Tibial nerve (tissue), 4 donors: Measurements from ENCODE around the gene OR4D1. TPM values are rescaled to one million over a fixed set of nuclear protein-coding genes. Genes with fewer than 3 reads are reported as not detected.

Experiments
- DNase-seq, 2 donors: peaks; one replicate each; pipeline ENCODE4 v3.0.0-alpha.2; 2019; ENCODE audit warnings: low spot score in 2 of 2
- H3K27ac ChIP-seq, 4 donors: fragments of 200-600 bp; sonication (generic) in 3 of 4; one replicate each; pipeline ENCODE4 v1.5.1; 2017 to 2019; ENCODE audit warnings: mild to moderate bottlenecking in 1 of 4
- H3K27me3 ChIP-seq, 2 donors: fragments of 200-600 bp; sonication (generic) in 1 of 2; one replicate each; pipeline versions ENCODE4 v1.5.1 to v1.6.0; 2017 to 2019
- H3K36me3 ChIP-seq, 3 donors: fragments of 200-600 bp; sonication (generic); one replicate each; pipeline ENCODE4 v1.5.1; 2018 to 2019
- H3K4me1 ChIP-seq, 4 donors: fragments of 200-600 bp; sonication (generic) in 3 of 4; one replicate each; pipeline ENCODE4 v1.5.1; 2017 to 2019
- H3K4me3 ChIP-seq, 4 donors: fragments of 200-600 bp; sonication (generic) in 3 of 4; one replicate each; pipeline ENCODE4 v1.5.1; 2017 to 2019; ENCODE audit warnings: mild to moderate bottlenecking in 1 of 4, moderate library complexity in 1 of 4
- H3K9me3 ChIP-seq, 4 donors: fragments of 200-600 bp; sonication (generic) in 3 of 4; one replicate each; pipeline ENCODE4 v1.5.1; 2017 to 2019
- EP300 ChIP-seq, 2 donors: sonication (generic); formaldehyde crosslinking; IDR thresholded peaks; one replicate each; pipeline ENCODE4 v1.6.1; 2017; ENCODE audit warnings: antibody characterized with exemption in 2 of 2, mild to moderate bottlenecking in 1 of 2
- POLR2A ChIP-seq, 2 donors: fragments of 450-650 bp; IDR thresholded peaks; one replicate each; pipeline ENCODE4 v1.6.1; 2017; ENCODE audit warnings: antibody characterized with exemption in 2 of 2, mild to moderate bottlenecking in 2 of 2, moderate library complexity in 2 of 2
- WGBS, 2 donors: methylation state at CpG; one replicate each; pipeline ENCODE4 v1.1.5; 2018; 5-methylcytosine and 5-hydroxymethylcytosine counted together
- total RNA-seq, 4 donors: library from RNA; depleted of rRNA; stranded (reverse); fragments of >200 nt; gene quantifications; one replicate each; pipeline ENCODE4 v1.1.0, GENCODE V29; 2016
- TF ChIP-seq, protein P1 (sequence below), 5 experiments: fragments of 200-600 bp in 3 of 5; fragments of 450-650 bp in 2 of 5; sonication (generic) in 3 of 5; IDR thresholded peaks; one replicate each; pipeline ENCODE4 v1.5.1; 2016 to 2019; ENCODE audit warnings: antibody characterized with exemption in 5 of 5, mild to moderate bottlenecking in 3 of 5, moderate library complexity in 2 of 5

OR4D1 gene
- total RNA-seq, 4 donors from 2014 or later, result not detected

DNA sequence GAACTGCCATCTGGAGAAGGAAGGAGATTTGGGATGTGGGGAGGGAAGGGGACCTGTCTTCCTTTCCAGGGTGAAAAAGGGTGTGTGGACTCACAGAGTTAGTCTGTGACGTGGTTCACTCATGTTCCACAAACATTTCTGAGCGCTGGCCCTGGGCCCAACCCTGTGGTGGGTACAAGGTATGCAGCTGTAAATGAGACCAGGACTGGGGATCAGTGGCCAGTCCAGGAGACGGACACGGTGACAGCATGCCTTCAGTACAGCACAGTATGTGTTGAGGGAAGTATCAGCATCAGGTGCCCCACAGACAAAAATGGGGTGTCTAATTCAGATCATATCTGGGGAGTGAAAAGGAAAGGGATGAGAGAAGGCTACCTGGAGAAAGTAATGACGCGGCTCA is 38.9 kb downstream of the OR4D1 start:
- no peak for TF ChIP-seq POLR2A (IDR thresholded peaks at IDR 0.05)
- no peak for TF ChIP-seq EP300 (IDR thresholded peaks at IDR 0.05)
- TF ChIP-seq, protein P1, sequence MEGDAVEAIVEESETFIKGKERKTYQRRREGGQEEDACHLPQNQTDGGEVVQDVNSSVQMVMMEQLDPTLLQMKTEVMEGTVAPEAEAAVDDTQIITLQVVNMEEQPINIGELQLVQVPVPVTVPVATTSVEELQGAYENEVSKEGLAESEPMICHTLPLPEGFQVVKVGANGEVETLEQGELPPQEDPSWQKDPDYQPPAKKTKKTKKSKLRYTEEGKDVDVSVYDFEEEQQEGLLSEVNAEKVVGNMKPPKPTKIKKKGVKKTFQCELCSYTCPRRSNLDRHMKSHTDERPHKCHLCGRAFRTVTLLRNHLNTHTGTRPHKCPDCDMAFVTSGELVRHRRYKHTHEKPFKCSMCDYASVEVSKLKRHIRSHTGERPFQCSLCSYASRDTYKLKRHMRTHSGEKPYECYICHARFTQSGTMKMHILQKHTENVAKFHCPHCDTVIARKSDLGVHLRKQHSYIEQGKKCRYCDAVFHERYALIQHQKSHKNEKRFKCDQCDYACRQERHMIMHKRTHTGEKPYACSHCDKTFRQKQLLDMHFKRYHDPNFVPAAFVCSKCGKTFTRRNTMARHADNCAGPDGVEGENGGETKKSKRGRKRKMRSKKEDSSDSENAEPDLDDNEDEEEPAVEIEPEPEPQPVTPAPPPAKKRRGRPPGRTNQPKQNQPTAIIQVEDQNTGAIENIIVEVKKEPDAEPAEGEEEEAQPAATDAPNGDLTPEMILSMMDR (IDR thresholded peaks at IDR 0.05), result no peak
- H3K4me3 ChIP-seq, result no peak overlapping the region
- no peaks in the 10 kb centered on the region for H3K9me3 ChIP-seq
- no peaks in the 10 kb centered on the region for H3K36me3 ChIP-seq
- H3K27me3 ChIP-seq, result peaks cover 0 to 9% of the 10 kb centered on the region in 2 donors
- WGBS, 2 donors, result 90 to 93% methylated on average over 6 of the region's 6 CpGs
- no peaks in the 10 kb centered on the region for H3K4me1 ChIP-seq
- H3K27ac ChIP-seq, result no peak overlapping the region
- DNase-seq, result no peak

DNA sequence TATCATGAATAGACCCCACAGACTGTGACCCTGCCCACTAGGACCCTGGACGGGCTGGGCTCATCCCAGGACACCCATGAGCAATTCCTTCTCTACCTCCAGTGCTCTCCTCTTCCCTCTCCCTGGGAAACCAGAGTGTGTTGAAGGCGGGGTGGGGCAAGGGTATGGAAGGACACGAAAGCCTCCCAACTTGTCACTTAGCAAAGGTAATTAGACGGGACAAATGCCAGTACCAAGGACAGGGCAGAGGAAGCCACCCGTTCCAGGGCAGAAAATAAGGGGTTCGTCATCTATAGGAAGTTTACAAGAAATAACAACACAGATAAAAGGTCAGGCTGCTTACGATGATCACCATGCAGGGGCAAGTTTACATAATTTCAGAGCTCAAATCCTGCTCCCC is 39.5 kb downstream of the OR4D1 start:
- Histone ChIP-seq H3K27me3 (peaks cover 0 to 15% of the 10 kb centered on the region in 2 donors), H3K36me3 (no peaks in the 10 kb centered on the region), H3K4me1 (no peaks in the 10 kb centered on the region), H3K27ac (no peak overlapping the region), H3K9me3 (no peaks in the 10 kb centered on the region), H3K4me3 (no peak overlapping the region)
- DNase-seq, result no peak
- TF ChIP-seq POLR2A (IDR thresholded peaks at IDR 0.05) (no peak), EP300 (IDR thresholded peaks at IDR 0.05) (no peak)
- TF ChIP-seq, protein P1 (IDR thresholded peaks at IDR 0.05), result no peak
- WGBS, 2 donors, result 48 to 57% methylated on average over 7 of the region's 7 CpGs

DNA sequence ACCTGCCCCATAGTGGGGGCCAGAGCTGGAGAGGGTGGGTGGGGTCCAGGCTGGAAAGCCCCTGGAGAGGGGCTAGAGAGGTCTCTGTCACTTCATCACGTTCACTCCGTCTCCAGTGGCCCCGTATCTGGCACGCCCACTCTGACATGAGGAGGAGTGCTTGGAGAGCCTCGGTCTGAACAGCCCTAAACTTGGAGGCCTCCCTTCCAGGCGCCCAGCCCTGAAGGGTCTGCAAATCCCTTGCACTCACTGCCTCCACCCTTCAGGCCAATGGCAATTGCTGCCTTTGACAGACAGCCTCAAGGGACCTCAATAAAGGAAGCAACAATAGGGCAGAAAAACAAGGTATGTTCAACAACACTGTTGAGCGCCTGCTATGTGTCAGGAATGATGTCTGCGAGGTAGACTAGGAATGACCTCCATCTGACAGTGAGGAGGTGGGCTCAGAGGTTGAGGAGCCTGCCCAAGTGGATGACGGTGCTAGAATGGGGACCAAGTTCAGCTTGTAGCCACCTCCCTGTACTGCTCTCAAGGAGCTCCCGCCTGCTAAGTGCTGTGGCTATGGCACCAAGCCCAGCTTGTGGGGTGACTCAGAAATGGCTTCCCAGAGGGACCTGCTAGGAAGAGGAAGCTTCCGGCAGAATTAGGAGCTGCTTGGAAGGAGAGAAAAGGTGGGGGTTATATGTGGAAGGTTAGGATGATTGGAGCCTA is 41.4 kb downstream of the OR4D1 start:
- Histone ChIP-seq H3K27me3 (peaks cover 0 to 16% of the 10 kb centered on the region in 2 donors), H3K9me3 (no peaks in the 10 kb centered on the region), H3K4me1 (no peaks in the 10 kb centered on the region), H3K27ac (no peak overlapping the region), H3K36me3 (no peaks in the 10 kb centered on the region), H3K4me3 (no peak overlapping the region)
- peak in 1 of 2 donors; percentile 12 for DNase-seq
- TF ChIP-seq, protein P1 (IDR thresholded peaks at IDR 0.05), result no peak
- TF ChIP-seq POLR2A (IDR thresholded peaks at IDR 0.05) (no peak), EP300 (IDR thresholded peaks at IDR 0.05) (no peak)
- WGBS, 2 donors, result 66% methylated on average over 11 of the region's 11 CpGs

DNA sequence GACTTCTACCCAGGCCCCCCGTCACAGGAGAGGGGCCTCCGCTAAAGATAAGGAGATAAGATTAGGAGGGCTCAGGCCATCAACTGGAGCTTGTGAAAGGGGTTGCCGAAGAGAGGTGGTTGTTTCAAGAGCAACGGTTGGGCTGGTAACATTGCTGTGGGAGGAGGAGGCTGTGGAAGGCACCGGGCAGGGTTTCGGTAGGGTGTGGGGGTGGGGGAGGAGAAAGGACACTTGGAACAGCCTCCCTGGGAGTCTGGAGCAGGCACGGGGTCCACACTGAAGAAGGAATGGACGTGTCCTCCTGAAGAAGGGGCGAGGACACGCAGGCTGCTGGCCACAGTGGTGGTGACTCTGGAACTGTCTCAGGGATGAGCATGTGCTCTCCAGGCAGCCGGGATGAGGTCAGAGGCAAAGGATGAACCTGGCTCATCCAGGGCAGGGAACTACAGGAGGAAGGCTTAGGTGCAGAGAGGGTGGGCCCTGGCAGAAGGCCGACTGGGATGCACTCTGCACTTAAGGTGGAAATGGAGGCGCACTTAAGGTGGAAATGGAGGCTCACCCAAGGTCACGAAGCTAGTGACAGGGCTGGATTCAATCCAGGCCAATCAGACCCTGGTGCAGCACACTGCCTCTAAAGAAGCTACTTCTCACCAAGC is 43.2 kb downstream of the OR4D1 start:
- DNase-seq, result no peak
- 41 to 43% methylated on average over 14 of the region's 14 CpGs for WGBS, 2 donors
- no peaks in the 10 kb centered on the region for H3K4me1 ChIP-seq

More for the DNA sequence above, 43.2 kb downstream of the OR4D1 start:
- Histone ChIP-seq H3K27me3 (peaks cover 0 to 16% of the 10 kb centered on the region in 2 donors), H3K4me3 (no peak overlapping the region), H3K36me3 (no peaks in the 10 kb centered on the region), H3K27ac (no peak overlapping the region), H3K9me3 (no peaks in the 10 kb centered on the region)
- TF ChIP-seq EP300 (IDR thresholded peaks at IDR 0.05) (no peak), POLR2A (IDR thresholded peaks at IDR 0.05) (no peak)
- TF ChIP-seq, protein P1 (IDR thresholded peaks at IDR 0.05), result no peak
